Measurements from ENCODE around the gene ZNF318.

DNA sequence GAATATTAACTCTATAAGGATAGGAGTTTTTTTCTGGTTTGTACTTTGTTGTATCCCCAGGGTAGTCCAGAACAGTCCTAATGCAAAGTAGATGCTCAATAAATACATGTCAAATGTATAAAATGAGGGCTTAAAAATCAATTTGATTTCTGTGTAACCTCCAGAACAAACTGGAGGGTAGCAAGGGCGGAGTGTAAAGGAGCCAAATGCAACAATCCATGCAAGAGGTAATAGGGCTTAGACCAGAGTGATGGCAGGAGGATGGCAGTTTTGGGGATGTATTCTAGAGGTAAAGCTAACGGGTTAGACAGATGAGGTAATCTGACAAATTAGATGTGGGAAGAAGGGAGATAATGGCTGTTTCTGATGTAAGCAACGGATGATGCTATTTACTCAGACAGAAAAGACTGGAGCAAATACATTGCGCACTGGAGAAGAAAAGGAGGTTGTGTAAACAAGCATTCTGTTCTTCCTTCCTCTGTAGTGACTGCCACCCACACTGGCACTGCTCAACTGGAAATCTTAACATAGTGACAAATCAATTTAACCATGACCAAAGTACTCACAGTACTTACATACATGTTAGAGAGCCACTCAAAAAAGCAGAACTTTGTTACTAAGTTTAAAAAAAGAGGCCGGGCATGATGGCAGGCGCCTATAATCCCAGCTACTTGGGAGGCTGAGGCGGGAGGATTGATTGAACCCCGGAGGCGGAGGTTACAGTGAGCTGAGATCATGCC, 2.0 kb downstream of the ZNF318 start:
- TF ChIP-seq, protein P1, sequence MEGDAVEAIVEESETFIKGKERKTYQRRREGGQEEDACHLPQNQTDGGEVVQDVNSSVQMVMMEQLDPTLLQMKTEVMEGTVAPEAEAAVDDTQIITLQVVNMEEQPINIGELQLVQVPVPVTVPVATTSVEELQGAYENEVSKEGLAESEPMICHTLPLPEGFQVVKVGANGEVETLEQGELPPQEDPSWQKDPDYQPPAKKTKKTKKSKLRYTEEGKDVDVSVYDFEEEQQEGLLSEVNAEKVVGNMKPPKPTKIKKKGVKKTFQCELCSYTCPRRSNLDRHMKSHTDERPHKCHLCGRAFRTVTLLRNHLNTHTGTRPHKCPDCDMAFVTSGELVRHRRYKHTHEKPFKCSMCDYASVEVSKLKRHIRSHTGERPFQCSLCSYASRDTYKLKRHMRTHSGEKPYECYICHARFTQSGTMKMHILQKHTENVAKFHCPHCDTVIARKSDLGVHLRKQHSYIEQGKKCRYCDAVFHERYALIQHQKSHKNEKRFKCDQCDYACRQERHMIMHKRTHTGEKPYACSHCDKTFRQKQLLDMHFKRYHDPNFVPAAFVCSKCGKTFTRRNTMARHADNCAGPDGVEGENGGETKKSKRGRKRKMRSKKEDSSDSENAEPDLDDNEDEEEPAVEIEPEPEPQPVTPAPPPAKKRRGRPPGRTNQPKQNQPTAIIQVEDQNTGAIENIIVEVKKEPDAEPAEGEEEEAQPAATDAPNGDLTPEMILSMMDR (IDR thresholded peaks at IDR 0.05) = no peak
- no peak for TF ChIP-seq POLR2AphosphoS5 (IDR thresholded peaks at IDR 0.05)
